AG20443 (cell line): ENCODE results near the gene PPM1F.
"Not testable (repeated sequence)": the region's sequence is repeated elsewhere in the genome, so short reads cannot be mapped to it uniquely, and the experiment has no call there.

Experiments used
- DNase-seq: peaks from one replicate; pipeline ENCODE4 v3.0.0; 2012; ENCODE audit warnings: low spot score, mixed read lengths

PPM1F gene

DNA sequence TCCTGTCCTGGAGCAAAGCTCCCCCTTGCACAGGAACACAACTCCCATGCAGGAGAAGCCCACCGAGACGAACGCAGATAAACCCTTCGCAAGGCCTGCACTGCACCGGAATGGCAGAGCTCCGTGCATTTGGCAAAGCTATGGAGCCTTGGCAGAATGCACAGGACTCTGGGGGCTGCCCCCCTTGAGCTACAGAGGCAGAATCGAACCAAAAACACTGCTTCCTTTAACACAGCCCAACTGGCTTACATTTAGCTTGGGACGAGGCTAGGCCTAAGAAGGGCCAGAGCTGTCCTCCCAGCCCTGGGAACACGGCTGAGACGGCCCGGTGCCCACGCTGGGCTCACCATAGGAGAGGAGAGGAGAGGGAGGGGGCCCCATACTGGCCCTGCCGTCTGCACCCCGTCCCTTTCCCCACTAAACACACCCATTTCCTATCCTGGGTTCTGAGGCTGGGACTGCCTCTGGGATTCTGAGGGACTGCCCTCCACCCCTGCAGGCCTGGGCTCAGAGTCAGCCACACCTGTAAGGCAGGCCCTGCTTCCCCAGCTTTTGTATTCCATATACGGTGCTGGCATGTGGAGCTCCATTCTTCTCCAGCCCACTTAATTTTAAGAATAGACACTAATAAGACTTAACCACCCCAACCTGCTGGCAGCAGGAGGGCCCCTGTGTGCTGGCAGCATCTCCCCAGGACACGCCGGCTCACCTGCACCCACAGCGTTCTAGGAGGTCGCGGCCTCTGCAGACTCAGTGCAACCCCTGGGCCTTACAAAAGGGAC lies 32.9 kb downstream of the PPM1F start:
- no peak for DNase-seq

DNA sequence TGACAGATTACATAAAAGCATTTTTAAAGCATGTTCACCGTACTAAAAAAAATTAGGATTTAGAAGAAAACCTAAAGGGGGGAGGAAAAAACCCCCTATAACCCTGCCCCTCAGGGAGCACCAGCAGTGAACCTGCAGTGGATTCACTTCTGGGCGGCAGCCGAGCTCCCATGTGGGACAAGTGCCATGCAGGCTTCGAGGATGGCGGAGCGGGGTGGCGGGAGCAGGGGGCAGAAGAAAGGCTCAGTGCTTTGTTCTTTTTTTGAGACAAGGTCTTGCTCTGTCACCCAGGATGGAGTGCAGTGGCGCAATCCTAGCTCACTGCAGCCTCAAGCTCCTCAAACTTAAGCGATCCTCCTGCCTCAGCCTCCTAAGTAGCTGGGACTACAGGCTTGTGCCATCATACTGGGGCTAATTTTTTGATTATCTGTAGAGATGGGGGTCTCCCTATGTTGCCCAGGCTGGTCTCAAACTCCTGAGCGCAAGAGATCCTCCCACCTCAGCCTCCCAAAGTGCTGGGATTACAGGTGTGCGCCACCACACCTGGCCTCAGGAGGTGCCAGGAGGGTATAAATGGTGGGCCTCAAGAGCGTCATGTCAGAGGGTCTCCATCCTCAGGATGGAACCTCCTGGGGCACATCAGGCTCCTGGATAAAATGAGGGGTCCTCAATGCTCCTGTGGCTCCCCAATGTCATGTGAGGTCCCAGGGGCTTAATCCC lies 34.0 kb downstream of the PPM1F start:
- DNase-seq, result no peak

DNA sequence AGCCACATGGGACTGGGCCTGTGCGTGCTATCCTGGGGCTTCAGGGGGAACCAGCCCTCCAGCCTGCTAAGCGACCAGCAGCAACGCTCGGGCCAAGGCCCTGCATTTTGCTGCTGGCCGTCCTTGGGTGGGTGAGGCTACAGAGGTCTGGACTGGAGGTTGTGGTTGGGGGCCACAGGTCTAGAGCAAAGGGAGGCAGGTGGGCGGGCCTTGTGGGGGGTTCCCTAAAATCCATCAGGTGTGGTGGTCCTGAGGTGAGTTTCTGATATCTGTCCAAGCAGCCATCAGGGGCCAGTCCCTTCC lies 34.7 kb downstream of the PPM1F start:
- no peak for DNase-seq

DNA sequence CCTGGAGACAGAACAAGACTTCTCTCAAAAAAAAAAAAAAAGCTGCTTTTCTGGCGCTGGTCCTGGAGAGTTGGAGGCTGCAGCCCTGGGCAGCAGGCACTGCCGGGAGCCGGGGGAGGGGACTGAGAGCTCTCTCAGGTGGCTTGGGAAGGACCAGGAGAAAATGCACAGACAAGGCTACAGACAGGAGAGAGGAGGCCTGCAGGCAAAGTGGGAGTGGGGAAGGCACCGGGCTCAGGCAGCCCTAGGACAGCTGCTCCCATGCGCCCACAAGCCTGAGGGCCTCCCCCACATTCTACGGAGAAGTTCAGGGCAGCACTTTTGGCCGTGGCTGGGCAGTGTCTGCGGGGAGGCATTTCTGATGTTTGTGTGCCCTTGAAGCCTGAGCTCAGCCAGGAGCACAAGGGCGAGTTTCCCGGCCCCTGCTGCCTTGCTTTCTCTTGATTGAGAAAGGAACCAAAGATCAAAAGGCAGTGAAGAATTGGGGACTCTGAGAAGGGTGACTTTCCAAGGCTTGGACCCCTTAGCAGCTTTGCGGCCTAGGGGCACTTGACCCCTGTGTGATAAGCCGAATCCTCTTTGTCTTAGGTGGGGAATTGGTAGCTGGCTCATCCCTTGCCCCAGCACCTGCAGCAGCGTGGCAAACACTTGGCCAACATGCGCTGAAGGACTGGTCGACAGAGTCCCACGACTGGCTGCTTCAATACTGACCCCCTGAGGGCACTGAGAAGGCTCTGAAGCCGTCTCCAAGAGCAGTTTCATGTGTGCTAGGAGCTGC lies 35.3 kb downstream of the PPM1F start:
- DNase-seq, result no peak

DNA sequence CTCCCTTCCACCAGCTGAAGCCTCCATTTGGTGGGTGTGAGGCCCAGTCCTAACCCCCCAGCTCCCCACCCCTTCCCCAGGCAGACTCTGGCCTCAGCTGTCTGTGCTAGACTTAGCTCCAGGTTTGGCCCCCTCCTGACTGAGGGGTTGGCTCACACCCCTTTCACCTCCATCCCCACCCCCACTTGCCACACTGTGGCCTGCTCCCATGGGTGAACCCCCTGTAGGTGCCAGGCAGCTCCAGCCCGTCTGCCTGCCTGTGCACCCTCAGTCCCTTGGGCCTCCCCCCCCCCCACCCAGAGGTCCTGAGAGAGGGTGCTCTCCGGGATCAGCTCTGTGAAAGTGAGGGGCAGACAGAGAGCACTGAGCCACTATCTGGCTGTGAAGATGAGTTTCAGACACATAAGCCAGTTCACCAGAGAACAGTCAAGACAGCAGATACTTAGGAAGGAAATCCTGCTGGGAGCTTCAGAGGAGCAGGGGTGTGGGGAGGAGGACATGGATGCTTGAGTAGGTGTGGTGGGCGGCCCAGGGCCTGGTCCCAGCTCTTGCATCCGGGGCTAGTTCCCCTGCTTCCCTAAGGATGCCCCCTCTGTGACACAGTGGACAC lies 36.2 kb downstream of the PPM1F start:
- DNase-seq, result no peak

DNA sequence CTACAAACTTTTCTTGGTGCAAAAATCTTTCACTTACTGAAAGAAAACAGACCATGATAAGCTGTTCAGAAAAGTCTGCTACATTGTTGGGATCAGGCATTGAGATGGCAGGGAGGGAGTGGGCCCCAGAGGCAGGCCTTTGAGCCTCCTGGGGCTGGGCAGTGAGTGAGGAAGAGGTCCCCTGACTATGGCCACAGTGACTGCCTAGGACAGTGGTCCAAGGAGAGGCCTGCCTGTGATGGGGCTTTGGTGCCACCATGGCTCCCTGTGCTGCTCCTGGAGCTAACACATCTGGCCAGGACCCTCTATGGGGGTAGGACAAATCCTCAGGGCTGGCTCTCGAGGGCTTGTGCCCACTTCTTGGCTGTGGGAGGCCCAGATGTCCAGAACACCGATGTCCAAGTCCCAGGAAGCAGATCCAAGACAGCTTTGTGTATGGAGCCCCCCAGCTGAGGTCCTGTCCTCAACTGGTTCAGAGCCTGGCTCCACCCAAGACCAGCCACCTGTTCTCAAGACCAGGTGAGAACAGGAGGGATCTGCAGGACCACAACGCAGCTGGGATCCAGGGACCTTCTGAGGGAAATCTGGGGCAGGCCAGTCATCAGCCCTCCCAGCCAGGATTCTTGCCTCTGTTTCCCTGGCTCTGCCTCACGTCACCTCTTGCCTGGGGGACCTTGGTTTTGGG lies 36.9 kb downstream of the PPM1F start:
- DNase-seq, result no peak

DNA sequence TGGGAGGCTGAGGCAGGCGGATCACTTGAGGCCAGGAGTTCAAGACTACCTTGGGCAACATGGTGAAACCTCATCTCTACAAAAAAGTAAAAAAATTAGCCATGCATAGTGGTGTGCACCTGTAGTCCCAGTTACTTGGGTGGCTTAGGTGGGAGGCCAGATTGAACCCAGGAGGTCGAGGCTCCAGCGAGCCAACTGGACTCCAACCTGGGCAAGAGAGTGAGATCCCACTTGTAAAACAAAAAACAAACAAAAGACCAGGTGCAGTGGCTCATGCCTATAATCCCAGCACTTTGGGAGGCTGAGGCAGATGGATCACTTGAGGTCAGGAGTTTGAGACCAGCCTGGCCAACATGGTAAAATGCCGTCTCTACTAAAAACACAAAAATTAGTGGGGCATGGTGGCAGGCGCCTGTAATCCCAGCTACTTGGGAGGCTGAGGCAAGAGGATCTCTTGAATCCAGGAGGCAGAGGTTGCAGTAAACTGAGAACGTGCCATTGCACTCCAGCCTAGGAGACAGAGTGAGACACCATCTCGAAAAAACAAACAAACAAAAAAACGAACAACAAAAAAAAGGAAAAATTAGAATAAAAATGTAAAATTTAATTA lies 38.5 kb downstream of the PPM1F start:
- DNase-seq, result not testable (repeated sequence)

DNA sequence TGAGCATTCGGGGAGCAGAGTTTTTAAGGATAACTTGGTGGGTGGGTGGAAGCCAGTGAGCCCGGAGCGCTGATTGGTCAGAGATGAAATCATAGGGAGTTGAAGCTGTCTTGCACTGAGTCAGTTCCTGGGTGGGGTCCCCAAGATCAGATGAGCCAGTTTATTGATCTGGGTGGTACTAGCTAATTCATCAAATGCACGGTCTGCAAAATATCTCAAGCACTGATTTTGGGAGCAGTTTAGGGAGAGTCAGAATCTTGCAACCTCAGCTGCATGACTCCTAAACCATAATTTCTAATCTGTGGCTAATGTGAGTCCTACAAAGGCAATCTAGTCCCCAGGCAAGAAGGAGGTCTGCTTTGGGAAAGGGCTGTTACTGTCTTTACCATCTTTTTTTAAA lies 42.3 kb downstream of the PPM1F start:
- not testable (repeated sequence) for DNase-seq

DNA sequence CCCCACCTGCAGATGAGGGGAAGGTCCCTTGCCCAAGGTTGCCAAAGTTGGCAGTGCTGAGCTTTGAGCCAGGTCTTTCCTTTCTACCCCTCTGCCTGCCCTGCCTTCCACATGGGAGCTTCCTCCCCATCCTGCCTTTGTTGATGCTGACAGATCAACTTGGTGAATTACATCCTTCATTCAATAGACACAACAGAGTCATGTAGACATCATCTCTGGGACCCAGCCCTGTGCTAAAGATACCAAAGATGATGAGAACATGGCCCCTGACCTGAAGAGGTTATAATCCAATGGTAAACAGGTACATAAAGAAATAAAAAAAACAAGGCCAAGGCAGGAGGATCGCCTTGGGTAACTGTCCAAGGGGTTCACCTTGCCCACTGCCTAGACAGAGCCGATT lies 42.8 kb downstream of the PPM1F start:
- DNase-seq, result no peak

DNA sequence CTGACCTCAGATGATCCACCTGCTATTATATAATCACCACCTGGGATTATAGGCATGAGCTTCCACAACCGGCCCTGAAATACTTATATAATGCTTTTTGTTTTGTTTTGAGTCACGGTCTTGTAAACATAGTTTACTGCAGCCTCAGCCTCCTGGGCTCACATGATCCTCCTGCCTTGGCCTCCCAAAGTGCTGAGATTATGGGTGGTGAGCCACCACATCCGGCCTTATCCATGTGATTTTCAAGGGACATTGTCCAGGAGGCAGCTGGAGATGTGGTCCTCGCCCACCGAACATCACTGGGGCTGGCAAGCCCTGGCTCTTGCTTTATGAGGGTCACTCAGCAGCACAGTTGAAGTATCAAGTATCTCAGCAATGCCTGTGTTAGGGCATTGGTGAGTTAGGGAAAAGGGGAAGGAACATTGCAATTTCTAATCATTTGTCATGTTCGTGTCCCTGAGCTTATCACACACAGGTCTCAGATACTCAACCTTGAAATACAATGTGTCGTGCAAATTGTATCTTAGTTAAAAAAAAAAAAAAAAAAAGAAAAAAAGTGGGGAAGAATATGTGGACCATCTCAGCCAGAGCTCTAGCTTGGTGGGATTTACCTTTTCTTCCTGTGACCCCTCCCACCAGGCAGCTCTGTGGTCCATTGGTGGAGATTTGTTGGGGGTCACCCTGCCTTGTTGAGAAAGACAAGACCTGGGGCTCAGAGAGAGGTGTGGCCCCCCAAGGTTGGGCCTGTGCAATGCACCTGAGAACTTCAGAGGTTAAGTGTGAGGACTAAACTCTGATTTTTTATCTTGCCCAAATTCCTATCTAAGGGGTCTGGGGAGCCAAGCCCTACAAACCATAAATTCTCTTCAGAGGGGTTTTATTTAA lies 44.8 kb downstream of the PPM1F start:
- DNase-seq, result peak; percentile 4

DNA sequence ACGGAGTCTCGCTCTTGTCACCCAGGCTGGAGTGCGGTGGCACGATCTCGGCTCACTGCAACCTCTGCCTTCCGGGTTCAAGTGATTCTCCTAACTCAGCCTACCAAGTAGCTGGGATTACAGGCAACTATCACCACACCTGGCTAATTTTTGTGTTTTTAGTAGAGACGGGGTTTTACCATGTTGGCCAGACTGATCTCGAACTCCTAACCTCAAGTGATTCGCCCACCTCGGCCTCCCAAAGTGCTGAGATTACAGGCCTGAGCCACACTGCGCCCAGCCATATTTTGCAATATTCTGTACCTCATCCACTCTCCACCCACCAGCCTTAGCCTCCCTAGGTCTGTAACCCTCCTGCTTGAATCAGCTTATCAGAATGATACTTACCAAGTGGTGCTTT lies 47.4 kb downstream of the PPM1F start:
- DNase-seq, result not testable (repeated sequence)

DNA sequence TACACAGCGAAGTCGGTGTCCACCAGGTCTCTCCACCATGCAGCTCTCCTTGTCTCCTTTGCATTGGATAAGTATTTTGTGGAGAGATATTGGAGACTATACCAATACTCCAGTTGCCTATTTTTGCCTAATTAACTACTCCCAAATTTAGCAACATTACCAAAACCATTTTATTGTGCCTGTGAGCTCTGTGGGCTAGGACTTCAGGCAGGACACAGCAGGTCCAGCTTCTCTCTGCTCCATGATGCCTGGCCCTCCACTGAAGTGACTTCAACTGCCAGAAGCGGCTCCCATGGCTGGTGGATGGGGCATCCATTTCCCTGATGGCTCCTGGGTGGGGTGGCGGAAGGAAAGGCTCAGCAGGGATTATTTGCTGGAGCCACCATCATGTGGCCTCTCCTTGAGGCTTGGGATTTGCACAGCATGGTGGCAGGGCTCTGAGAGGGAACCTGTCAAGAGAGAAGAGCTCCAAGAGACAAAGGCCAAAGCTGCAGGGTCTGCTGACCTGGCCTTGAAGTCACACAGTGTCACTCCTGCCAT lies 48.3 kb downstream of the PPM1F start:
- no peak for DNase-seq

DNA sequence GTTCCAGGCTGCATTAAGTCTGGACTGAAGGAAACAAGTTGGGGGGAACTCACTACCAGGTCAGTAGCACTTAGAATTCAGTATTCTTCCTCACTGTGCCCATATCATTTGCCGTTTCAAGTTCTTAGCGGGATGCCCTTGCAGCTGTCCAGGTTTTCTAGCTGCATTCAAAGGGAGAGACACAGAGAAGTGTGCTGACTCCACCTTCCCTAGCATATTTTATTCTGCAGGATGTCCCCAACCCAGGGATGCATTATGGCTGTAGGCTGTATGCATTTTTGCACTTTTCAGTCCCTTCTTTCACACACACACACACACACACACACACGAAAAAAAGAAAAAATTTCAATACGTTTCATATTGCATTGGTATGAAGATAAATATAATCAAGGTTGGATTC lies 49.4 kb downstream of the PPM1F start:
- DNase-seq, result no peak

DNA sequence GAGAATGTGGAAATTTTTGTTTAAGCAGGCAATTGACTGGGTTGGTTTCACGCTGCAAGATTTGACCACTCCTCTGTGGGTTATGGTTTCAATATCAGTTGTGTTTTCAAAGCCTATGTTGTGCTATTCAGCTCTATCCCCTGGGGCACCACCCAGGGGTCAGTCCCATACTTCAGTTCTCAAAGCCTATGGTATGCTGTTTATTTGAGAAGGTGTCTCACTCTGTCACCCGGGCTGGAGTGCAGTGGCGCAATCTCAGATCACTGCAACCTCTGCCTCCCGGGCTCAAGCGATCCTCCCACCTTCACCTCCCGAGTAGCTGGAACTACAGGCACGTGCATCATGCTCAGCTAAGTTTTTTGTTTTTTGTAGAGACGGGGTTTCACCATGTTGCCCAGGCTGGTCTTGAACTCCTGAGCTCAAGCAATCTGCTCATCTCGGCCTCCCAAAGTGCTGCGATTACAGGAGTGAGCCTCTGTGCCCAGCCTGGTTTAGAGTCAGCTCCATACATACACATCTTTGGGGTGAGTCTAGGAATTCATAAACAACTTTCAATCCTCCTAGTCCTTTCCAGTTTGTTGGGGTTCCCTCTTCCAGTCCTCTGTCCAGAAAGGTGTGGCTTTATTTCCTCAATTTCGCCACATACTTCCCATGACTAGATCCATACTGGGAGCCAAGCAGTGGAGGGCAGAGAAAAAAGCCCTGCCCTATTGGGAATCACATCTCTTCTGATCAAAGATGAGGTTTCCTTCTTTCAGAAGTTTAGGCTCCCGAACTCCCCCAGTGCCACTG lies 50.2 kb downstream of the PPM1F start:
- no peak for DNase-seq

DNA sequence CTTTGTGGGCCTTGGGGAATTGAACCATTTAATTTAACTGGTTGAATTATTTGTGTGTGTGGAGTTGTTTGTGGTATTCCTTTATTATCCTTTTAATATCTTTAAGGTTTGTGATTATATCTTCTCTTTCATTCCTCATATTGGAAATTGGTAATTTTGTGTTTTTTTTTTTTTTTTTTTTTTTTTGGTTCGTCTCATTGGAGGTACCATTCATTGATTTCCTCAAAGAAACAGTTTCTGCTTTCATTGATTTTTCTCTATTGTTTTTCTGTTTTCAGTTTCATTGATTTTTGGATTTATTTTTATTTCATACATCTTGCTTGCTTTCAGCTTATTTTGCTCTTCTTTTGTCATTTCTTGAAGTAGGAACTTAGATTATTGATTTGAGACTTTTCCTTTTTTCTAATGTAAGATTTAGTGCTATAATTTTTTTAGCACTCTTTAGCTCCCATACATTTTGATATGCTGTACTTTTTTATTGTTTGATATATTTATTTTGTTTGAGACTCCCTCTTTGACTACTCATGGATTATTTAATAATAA lies 54.2 kb downstream of the PPM1F start:
- no peak for DNase-seq

DNA sequence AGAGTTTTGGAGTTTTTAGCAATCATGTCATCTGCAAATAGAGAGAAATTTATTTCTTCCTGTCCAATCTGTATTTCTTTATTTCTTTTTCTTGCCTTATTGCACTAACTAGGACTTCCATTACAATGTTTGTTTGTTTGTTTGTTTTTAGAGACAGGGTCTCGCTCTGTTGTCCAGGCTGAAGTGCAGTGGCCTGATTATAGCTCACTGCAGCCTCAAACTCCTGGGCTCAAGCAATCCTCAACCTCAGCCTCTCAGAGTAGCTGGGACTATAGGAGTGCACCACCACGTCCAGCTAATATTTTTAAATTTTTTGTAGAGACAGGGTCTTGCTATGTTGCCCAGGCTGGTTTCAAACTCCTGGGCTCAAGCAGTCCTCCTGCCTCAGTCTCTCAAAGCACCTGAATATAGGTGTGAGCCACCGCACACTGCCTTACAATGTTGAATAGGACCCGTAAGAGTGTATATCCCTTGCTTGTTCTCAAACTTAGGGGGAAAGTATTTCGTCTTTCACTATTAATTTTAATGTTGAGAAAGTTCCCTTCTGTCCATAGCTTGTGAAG lies 55.6 kb downstream of the PPM1F start:
- no peak for DNase-seq

DNA sequence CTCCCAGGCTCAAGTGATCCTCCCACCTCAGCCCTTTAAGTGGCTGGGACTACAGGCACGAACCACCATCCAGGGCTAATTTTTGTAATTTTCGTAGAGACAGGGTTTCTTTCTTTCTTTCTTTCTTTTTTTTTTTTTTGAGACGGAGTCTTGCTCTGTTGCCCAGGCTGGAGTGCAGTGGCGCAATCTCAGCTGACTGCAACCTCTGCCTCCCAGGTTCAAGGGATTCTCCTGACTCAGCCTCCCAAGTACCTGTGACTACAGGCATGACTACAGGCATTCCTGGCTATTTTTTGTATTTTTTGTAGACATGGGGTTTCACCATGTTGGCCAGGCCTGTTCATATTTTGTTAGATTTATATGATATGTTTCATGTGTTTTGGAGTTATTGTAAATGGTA lies 56.4 kb downstream of the PPM1F start:
- DNase-seq, result not testable (repeated sequence)

DNA sequence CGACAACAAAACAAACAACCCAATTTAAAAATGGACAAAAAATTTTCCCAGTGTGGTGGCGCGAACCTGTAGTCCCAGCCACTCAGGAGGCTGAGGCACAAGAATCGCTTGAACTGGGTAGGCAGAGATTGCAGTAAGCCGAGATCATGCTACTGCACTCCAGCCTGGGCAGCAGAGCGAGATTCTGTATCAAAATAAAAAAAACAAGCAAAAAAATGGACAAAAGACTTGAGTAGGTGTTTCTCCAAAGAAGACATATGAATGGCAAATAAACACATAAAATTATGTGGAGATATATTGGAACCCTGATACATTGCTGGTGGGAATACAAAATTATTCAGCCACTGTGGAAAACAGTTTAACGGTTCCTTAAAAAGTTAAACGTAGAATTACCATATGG lies 57.8 kb downstream of the PPM1F start:
- DNase-seq, result no peak
